ENCODE results near the gene FBXO28. TPM values are rescaled to one million over a fixed set of nuclear protein-coding genes. Genes with fewer than 3 reads are reported as not detected.
"Not testable (repeated sequence)": the region's sequence is repeated elsewhere in the genome, so short reads cannot be mapped to it uniquely, and the experiment has no call there.

FBXO28 gene
- total RNA-seq, 4 donors from 2014 or later = 7.0 to 31.0 (median 26.4) TPM

GRCh38 chr1:224203243-224204016, 89.5 kb downstream of the FBXO28 start:
- DNase-seq = peak; percentile 34
- 67 to 71% methylated on average over 1 to 8 of the region's 8 CpGs for WGBS, 2 donors (ENCODE audit: low coverage in 1 of 2)
- intact Hi-C loops (cut with DNase I; ENCODE audit: low total_unique reads) (no loop called here), in situ Hi-C loops (cut with MboI; ENCODE audit: low pct_ligation_motif_present in 1 of 4, low pct_unique_long_range_greater_than_20kb in 1 of 4, low sequenced_read_pairs in 3 of 4) (no loop called here)
- no peaks in the 10 kb centered on the region for H3K36me3 ChIP-seq
- H3K9me3 ChIP-seq = no peaks in the 10 kb centered on the region
- H3K27me3 ChIP-seq = no peaks in the 10 kb centered on the region
- no peak overlapping the region for H3K4me3 ChIP-seq
- H3K4me1 ChIP-seq = peaks cover 5 to 28% (median 13%) of the 10 kb centered on the region in 4 donors
- peak overlapping the region in 2 of 4 donors; percentile 0 to 15 for H3K27ac ChIP-seq
- TF ChIP-seq CTCF (IDR thresholded peaks at IDR 0.05) (no peak), POLR2AphosphoS5 (IDR thresholded peaks at IDR 0.05) (no peak), POLR2A (IDR thresholded peaks at IDR 0.05) (no peak), EP300 (IDR thresholded peaks at IDR 0.05; ENCODE audit: low read depth) (no peak)

- intact Hi-C loops (cut with DNase I; ENCODE audit: low total_unique reads) = no loop called here
- peaks cover 5 to 28% (median 13%) of the 10 kb centered on the region in 4 donors for H3K4me1 ChIP-seq
- no peak overlapping the region for H3K4me3 ChIP-seq
- peak overlapping the region in 3 of 4 donors; percentile 17 to 65 (median 39) for H3K27ac ChIP-seq
- 31% methylated on average over 4 of the region's 4 CpGs; no CpG with 5 or more reads in 1 of the 2 donors for WGBS, 2 donors (ENCODE audit: low coverage in 1 of 2)
- H3K9me3 ChIP-seq = no peaks in the 10 kb centered on the region
- in situ Hi-C loops (cut with MboI; ENCODE audit: low pct_ligation_motif_present in 1 of 4, low pct_unique_long_range_greater_than_20kb in 1 of 4, low sequenced_read_pairs in 3 of 4) = no loop called here
- TF ChIP-seq POLR2A (IDR thresholded peaks at IDR 0.05) (no peak), EP300 (IDR thresholded peaks at IDR 0.05; ENCODE audit: low read depth) (no peak), POLR2AphosphoS5 (IDR thresholded peaks at IDR 0.05) (no peak), CTCF (IDR thresholded peaks at IDR 0.05) (no peak)
- no peak for DNase-seq
- no peaks in the 10 kb centered on the region for H3K36me3 ChIP-seq
- no peaks in the 10 kb centered on the region for H3K27me3 ChIP-seq
These were observed 91.5 kb downstream of the FBXO28 start for GRCh38 chr1:224205438-224205840.

GRCh38 chr1:224205931-224206538, 92.1 kb downstream of the FBXO28 start:
- in situ Hi-C loops (cut with MboI; ENCODE audit: low pct_ligation_motif_present in 1 of 4, low pct_unique_long_range_greater_than_20kb in 1 of 4, low sequenced_read_pairs in 3 of 4); H3K36me3 ChIP-seq; H3K9me3 ChIP-seq; H3K4me3 ChIP-seq; H3K27me3 ChIP-seq; intact Hi-C loops (cut with DNase I; ENCODE audit: low total_unique reads); DNase-seq: not testable (repeated sequence)
- WGBS, 2 donors (ENCODE audit: low coverage in 1 of 2) = 69 to 79% methylated on average over 9 to 10 of the region's 10 CpGs
- Histone ChIP-seq H3K27ac (peak overlapping the region in 3 of 4 donors; percentile 17 to 65 (median 39)), H3K4me1 (peaks cover 5 to 29% (median 14%) of the 10 kb centered on the region in 4 donors)

- intact Hi-C loops (cut with DNase I; ENCODE audit: low total_unique reads) = no loop called here
- Histone ChIP-seq H3K27ac (no peak overlapping the region), H3K4me3 (no peak overlapping the region), H3K4me1 (peaks cover 0 to 28% (median 12%) of the 10 kb centered on the region in 4 donors), H3K9me3 (no peaks in the 10 kb centered on the region), H3K36me3 (no peaks in the 10 kb centered on the region), H3K27me3 (no peaks in the 10 kb centered on the region)
- no peak for TF ChIP-seq EP300 (IDR thresholded peaks at IDR 0.05; ENCODE audit: low read depth)
- no peak for TF ChIP-seq POLR2A (IDR thresholded peaks at IDR 0.05)
- TF ChIP-seq POLR2AphosphoS5 (IDR thresholded peaks at IDR 0.05) = no peak
- TF ChIP-seq CTCF (IDR thresholded peaks at IDR 0.05) = no peak
- WGBS, 2 donors (ENCODE audit: low coverage in 1 of 2) = 43 to 71% methylated on average over 4 of the region's 4 CpGs
- in situ Hi-C loops (cut with MboI; ENCODE audit: low pct_ligation_motif_present in 1 of 4, low pct_unique_long_range_greater_than_20kb in 1 of 4, low sequenced_read_pairs in 3 of 4) = no loop called here
- peak; percentile 56 for DNase-seq
These were observed 97.5 kb downstream of the FBXO28 start for GRCh38 chr1:224211206-224211962.

Small RNAs within 50 kb of the gene (small RNA-seq; reads per million reads assigned to genes)
- gene AC092809.3 (0 to 1.1 (median 0) reads per million in 4 donors), gene RF00139 (0 to 0.24 (median 0.07) reads per million in 4 donors), gene RN7SKP49 (0 reads per million in 4 donors)

Other genes with a start within 250 kb of the FBXO28 start
- 10 to 100 TPM; 19.1 to 32.9 (median 22.6) TPM for gene DEGS1, start 69.1 kb downstream of the FBXO28 start, total RNA-seq
- gene NVL, start 216.1 kb downstream of the FBXO28 start, total RNA-seq = 10 to 100 TPM; 35.9 to 52.3 (median 40.5) TPM
- 10 to 100 TPM; 33.0 to 48.7 (median 42.0) TPM for gene CNIH4, start 242.8 kb downstream of the FBXO28 start, total RNA-seq

Measured in transverse colon (tissue), 4 donors.